WTC11 (cell line): ENCODE results near the gene SLPI. TPM values are rescaled to one million over a fixed set of nuclear protein-coding genes. Genes with fewer than 3 reads are reported as not detected.

ENCODE experiments used
- ATAC-seq: fragments of 200-7000 bp; cut with Tn5 transposase; 2 replicates; pipeline ENCODE4 v1.10.0; 2021; ENCODE audit warnings: mild to moderate bottlenecking, moderate library complexity
- CTCF ChIA-PET: fragments of 300-600 bp; sonication (Branson Sonifier 250); formaldehyde crosslinking; loops from one replicate; lab custom pipeline; 2021; ENCODE audit warnings: antibody characterized with exemption; lab: Charles Lee
- POLR2A ChIA-PET: fragments of 350-600 bp; sonication (Branson Sonifier 250); formaldehyde crosslinking; loops from one replicate; lab custom pipeline; 2021; ENCODE audit warnings: antibody characterized with exemption; lab: Charles Lee
- DNase-seq: peaks from one replicate; pipeline ENCODE4 v3.0.0; 2021; ENCODE audit warnings: low spot score
- H3K27ac Mint-ChIP-seq: 2 replicates; pipeline ENCODE4 v1.8.0; 2021; ENCODE audit warnings: mixed read lengths
- H3K27me3 Mint-ChIP-seq: 2 replicates; pipeline ENCODE4 v1.8.0; 2021; ENCODE audit warnings: low read depth, mild to moderate bottlenecking, moderate library complexity, mixed read lengths
- H3K36me3 Mint-ChIP-seq: 2 replicates; pipeline ENCODE4 v1.8.0; 2021; ENCODE audit warnings: mixed read lengths
- H3K4me1 Mint-ChIP-seq: 2 replicates; pipeline ENCODE4 v1.8.0; 2022; ENCODE audit warnings: mixed read lengths
- H3K4me3 Mint-ChIP-seq: 2 replicates; pipeline ENCODE4 v1.8.0; 2021; ENCODE audit warnings: mild to moderate bottlenecking, moderate library complexity, mixed read lengths
- H3K9me3 Mint-ChIP-seq: 2 replicates; pipeline ENCODE4 v1.8.0; 2021; ENCODE audit warnings: mixed read lengths
- EMX1 ChIP-seq: fragments of 250-450 bp; sonication (Bioruptor Pico); IDR thresholded peaks from 2 replicates; pipeline ENCODE4 v1.8.0; 2021; ENCODE audit warnings: mild to moderate bottlenecking
- GTF2I ChIP-seq: fragments of 250-450 bp; sonication (Bioruptor Pico); conservative IDR thresholded peaks from 2 replicates; pipeline ENCODE4 v1.4.0; 2021; ENCODE audit warnings: mild to moderate bottlenecking
- SMAD3 ChIP-seq: sonication (generic); formaldehyde crosslinking; IDR thresholded peaks from 2 replicates; pipeline ENCODE4 v1.8.0; 2022; ENCODE audit warnings: missing genetic modification reagents, mild to moderate bottlenecking, borderline replicate concordance
- ZNF121 ChIP-seq: sonication (generic); formaldehyde crosslinking; IDR thresholded peaks from 2 replicates; pipeline ENCODE4 v1.8.0; 2023; ENCODE audit warnings: missing genetic modification reagents
- ZNF512 ChIP-seq: sonication (generic); formaldehyde crosslinking; IDR thresholded peaks from 2 replicates; pipeline ENCODE4 v1.8.1; 2022; ENCODE audit warnings: missing genetic modification reagents, borderline replicate concordance
- ZNF532 ChIP-seq: fragments of 250-450 bp; sonication (Bioruptor Pico); IDR thresholded peaks from 2 replicates; pipeline ENCODE4 v1.9.0; 2021; ENCODE audit warnings: mild to moderate bottlenecking, borderline replicate concordance
- total RNA-seq: library from RNA; stranded (reverse); gene quantifications from 3 replicates; pipeline ENCODE4 v1.2.3, GENCODE V29; 2021
- TF ChIP-seq, protein P1 (sequence below): sonication (generic); formaldehyde crosslinking; IDR thresholded peaks from 2 replicates; pipeline ENCODE4 v1.8.1; 2023; ENCODE audit warnings: mild to moderate bottlenecking, missing genetic modification reagents, borderline replicate concordance
- TF ChIP-seq, protein P2 (sequence below): sonication (generic); formaldehyde crosslinking; IDR thresholded peaks from 2 replicates; pipeline ENCODE4 v1.8.1; 2023; ENCODE audit warnings: mild to moderate bottlenecking, moderate library complexity, missing genetic modification reagents
- TF ChIP-seq, protein P3 (sequence below): fragments of 250-450 bp; sonication (Bioruptor Pico); IDR thresholded peaks from 2 replicates; pipeline ENCODE4 v1.9.0; 2021; ENCODE audit warnings: mild to moderate bottlenecking

Gene SLPI
- total RNA-seq, 1 experiment from 2014 or later: 0.74 TPM

DNA sequence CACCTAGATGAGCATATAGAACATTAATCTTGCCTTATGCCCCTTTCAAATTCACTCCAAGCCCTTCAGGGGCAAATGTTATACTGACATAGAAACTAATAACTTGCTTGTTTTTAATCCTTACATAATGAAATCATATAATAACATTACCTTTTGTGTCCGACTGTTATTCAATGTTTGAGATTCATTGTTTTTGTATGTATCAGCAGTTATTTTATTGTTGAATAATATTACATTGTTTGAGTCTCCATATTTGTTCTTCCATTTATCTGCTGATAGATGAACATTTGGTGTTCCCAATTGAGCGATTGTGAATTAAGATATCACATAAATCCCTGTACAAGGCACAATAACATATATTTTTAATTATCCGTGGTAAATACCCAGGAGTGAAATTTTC, 41.5 kb downstream of the SLPI start (continued):
- TF ChIP-seq, protein P1, sequence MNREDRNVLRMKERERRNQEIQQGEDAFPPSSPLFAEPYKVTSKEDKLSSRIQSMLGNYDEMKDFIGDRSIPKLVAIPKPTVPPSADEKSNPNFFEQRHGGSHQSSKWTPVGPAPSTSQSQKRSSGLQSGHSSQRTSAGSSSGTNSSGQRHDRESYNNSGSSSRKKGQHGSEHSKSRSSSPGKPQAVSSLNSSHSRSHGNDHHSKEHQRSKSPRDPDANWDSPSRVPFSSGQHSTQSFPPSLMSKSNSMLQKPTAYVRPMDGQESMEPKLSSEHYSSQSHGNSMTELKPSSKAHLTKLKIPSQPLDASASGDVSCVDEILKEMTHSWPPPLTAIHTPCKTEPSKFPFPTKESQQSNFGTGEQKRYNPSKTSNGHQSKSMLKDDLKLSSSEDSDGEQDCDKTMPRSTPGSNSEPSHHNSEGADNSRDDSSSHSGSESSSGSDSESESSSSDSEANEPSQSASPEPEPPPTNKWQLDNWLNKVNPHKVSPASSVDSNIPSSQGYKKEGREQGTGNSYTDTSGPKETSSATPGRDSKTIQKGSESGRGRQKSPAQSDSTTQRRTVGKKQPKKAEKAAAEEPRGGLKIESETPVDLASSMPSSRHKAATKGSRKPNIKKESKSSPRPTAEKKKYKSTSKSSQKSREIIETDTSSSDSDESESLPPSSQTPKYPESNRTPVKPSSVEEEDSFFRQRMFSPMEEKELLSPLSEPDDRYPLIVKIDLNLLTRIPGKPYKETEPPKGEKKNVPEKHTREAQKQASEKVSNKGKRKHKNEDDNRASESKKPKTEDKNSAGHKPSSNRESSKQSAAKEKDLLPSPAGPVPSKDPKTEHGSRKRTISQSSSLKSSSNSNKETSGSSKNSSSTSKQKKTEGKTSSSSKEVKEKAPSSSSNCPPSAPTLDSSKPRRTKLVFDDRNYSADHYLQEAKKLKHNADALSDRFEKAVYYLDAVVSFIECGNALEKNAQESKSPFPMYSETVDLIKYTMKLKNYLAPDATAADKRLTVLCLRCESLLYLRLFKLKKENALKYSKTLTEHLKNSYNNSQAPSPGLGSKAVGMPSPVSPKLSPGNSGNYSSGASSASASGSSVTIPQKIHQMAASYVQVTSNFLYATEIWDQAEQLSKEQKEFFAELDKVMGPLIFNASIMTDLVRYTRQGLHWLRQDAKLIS (CRISPR knock-in tag): no peak
- TF ChIP-seq ZNF121 (CRISPR knock-in tag): no peak
- TF ChIP-seq EMX1: no peak
- no peak for TF ChIP-seq ZNF532 (CRISPR knock-in tag)
- TF ChIP-seq, protein P2, sequence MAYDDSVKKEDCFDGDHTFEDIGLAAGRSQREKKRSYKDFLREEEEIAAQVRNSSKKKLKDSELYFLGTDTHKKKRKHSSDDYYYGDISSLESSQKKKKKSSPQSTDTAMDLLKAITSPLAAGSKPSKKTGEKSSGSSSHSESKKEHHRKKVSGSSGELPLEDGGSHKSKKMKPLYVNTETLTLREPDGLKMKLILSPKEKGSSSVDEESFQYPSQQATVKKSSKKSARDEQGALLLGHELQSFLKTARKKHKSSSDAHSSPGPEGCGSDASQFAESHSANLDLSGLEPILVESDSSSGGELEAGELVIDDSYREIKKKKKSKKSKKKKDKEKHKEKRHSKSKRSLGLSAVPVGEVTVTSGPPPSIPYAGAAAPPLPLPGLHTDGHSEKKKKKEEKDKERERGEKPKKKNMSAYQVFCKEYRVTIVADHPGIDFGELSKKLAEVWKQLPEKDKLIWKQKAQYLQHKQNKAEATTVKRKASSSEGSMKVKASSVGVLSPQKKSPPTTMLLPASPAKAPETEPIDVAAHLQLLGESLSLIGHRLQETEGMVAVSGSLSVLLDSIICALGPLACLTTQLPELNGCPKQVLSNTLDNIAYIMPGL (CRISPR knock-in tag): no peak
- TF ChIP-seq GTF2I (CRISPR knock-in tag): no peak
- TF ChIP-seq SMAD3 (CRISPR knock-in tag): no peak

- Mint-ChIP-seq H3K36me3 (peaks cover 2% of the 10 kb centered on the region; the same call in 1 of the 2 replicates), H3K27ac (no peak overlapping the region), H3K4me3 (no peak overlapping the region), H3K27me3 (peaks cover 33% of the 10 kb centered on the region), H3K4me1 (peaks cover 40% of the 10 kb centered on the region), H3K9me3 (peaks cover 14% of the 10 kb centered on the region)
- DNase-seq (no peak), ATAC-seq (no peak)
- TF ChIP-seq, protein P3, sequence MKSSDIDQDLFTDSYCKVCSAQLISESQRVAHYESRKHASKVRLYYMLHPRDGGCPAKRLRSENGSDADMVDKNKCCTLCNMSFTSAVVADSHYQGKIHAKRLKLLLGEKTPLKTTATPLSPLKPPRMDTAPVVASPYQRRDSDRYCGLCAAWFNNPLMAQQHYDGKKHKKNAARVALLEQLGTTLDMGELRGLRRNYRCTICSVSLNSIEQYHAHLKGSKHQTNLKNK: no peak
- peak; percentile 84; the same call in 1 of the 2 replicates for TF ChIP-seq ZNF512
- CTCF ChIA-PET: no interaction called here
- POLR2A ChIA-PET: no interaction called here
Observed at GRCh38 chr20:45211569-45212474, 42.5 kb downstream of the SLPI start.
